HG02885 (cell line): ENCODE data around the gene PROB1.
"Not testable (repeated sequence)": the region's sequence is repeated elsewhere in the genome, so short reads cannot be mapped to it uniquely, and the experiment has no call there.

Experiments used
- ATAC-seq: cut with Tn5 transposase; IDR thresholded peaks from one replicate; pipeline ENCODE4 v1.9.1; 2021; ENCODE audit warnings: mild to moderate bottlenecking; ENCODE audit not compliant: unreplicated experiment, poor library complexity

The PROB1 gene

DNA sequence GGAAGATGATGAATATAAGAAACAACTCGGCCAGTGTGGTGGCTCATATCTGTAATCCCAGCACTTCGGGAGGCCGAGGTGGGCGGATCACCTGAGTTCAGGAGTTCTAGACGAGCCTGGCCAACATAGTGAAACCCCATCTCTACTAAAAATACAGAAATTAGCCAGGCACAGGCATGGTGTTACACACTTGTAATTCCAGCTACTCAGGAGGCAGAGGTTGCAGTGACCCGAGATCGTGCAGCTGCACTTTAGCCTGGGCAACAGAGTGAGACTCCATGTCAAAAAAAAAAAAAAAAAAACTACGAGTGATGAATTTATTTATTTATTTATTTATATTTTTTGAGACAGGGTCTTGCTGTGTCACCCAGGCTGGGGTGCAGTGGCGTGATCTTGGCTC is 47.0 kb downstream of the PROB1 start:
- ATAC-seq = not testable (repeated sequence)

DNA sequence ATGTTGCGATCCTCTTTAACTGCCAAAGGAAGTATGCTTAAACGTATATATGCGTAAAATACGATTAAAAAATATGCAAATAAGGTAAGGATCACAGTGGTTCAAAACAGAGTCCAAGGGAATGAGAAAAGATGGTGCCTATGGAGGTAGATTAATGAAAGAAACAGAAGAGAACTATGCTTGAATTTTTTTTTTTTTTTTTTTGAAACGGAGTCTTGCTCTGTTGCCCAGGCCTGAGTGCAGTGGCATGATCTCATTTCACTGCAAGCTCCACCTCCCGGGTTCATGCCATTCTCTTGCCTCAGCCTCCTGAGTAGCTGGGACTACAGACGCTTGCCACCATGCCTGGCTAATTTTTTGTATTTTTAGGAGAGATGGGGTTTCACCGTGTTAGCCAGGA is 49.5 kb downstream of the PROB1 start:
- not testable (repeated sequence) for ATAC-seq

DNA sequence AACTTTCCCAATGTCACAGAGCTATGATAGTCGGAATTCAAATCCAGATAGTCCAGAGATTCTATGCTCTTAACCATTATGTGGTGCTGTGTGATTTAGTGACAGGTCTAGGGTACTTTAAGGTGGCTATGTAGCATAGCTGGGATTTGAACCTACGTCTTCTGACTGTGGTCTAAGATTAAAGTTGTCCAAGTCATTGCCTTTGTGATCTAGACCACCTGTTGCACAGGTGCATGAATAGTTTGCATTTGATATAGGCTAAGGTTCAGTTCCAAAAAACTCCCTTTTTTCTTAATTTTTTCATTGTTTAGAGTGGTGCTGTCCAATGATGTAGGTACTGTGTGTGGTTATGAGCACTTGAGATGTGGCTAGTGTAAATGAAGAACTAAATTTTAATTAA is 50.7 kb downstream of the PROB1 start:
- ATAC-seq = no peak

DNA sequence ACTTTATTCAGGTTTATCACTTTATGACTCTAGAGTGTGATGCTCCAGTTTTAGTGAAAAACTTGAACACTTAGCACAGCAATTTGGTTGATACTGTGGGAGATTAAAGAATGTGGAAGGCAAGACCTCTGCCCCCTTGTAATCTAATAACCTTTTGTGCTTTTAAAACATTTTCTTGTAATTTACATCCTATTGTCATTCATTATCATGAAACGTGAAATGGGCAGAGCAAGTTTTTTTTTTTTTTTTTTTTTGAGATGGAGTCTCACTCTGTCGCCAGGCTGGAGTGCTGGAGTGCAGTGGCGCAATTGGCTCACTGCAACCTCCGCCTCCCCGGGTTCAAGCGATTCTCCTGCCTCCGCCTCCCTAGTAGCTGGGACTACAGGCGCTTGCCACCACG is 51.4 kb downstream of the PROB1 start:
- ATAC-seq = no peak

DNA sequence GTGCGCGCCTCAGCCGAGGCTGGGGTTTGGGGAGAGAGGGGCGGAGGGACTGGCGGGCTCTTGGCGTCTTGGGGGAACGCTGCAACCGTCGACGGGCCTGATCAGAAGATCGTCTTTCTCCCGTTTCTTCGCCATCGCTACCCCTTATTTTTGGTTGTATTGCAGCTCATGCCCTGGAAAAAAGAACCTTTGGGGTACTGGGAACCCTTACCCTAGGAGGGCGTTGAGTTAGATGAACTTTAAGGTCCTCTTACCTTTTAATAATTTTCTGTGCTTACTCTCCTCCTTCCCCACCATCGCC is 52.5 kb downstream of the PROB1 start:
- ATAC-seq = no peak

DNA sequence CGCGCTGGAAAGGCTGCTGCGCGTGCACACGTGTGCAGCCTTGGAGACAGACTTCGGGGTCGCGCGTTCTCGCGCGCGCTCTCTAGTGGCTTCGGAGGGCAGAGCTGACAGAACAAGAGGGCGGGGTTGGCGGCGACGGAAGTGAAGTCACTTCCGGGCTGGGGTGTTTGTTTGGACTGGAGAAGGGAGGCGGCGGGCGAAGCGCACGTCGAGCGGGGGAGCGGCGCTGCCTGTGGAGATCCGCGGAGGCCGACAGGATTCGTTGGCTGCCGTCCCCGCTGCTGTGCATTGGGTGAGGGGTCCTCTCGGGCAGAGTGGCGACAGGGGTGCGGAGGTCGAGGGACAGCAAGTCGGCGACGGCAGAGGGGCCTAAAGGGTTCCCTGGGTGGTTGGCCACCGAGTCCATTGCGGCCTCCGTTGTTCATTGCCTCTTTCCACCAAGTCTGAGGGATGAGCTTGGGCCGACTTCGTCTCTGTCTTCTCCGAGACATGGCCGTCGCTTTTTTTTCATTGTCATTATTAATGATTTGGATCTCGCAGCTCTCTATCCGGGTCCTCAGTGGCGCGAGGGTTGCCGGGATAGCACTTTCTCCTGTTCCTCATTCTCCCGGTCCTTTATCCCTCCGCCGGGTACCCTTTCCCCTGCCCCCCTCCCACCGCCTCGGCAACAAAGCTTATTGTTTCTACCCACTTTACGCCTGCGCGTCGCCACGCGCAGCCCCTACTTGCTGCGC is 53.0 kb downstream of the PROB1 start, which contains the start of gene PAIP2:
TSS of gene PAIP2 (plus strand) at position 166 of the 734 bp plus-strand sequence. CDS start 21,931 bp downstream, outside the sequence.
- peak; percentile 91 for ATAC-seq

DNA sequence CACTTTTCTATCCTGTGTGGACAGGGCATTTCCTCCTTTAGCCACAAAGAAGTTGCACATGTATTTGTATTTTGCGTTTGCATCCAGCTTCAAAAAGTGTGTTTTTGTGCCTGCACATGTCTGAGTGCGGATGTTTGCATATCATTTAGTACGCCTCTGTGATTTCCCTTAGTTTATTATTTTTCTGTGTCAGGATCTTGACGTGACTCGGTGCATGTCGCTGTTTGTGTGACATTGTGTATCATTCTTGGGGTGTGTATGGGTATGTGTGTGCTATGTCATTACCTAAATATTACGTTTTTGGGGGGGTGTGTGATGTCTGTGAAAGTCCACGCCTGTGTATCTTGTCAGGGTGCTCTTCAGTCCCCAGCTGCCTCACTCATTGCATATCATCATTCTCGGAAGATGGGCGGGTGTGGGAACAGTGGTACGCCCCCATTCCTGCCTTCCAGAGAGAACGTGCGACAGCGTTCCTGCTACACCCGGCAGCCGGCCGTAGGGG is 53.7 kb downstream of the PROB1 start:
- ATAC-seq = no peak
